Rectal smooth muscle tissue (tissue), 1 donor: Measurements from ENCODE around the gene SCAPER.
"Not testable (repeated sequence)": the region's sequence is repeated elsewhere in the genome, so short reads cannot be mapped to it uniquely, and the experiment has no call there.

Source experiments
- H3K27ac ChIP-seq: one replicate; pipeline ENCODE4 v1.7.0; 2013; ENCODE audit warnings: low read depth, low read length, inconsistent platforms
- H3K27me3 ChIP-seq: one replicate; pipeline ENCODE4 v1.7.0; 2013; ENCODE audit warnings: low read length; ENCODE audit not compliant: control insufficient read depth, insufficient read depth
- H3K36me3 ChIP-seq: one replicate; pipeline ENCODE4 v1.7.0; 2013; ENCODE audit warnings: low read length; ENCODE audit not compliant: control insufficient read depth, insufficient read depth
- H3K4me1 ChIP-seq: one replicate; pipeline ENCODE4 v1.7.0; 2013; ENCODE audit warnings: low read length; ENCODE audit not compliant: control insufficient read depth, insufficient read depth
- H3K4me3 ChIP-seq: one replicate; pipeline ENCODE4 v1.7.0; 2013; ENCODE audit warnings: low read length
- H3K9ac ChIP-seq: one replicate; pipeline ENCODE4 v1.7.0; 2013; ENCODE audit warnings: low read length

The SCAPER gene

DNA sequence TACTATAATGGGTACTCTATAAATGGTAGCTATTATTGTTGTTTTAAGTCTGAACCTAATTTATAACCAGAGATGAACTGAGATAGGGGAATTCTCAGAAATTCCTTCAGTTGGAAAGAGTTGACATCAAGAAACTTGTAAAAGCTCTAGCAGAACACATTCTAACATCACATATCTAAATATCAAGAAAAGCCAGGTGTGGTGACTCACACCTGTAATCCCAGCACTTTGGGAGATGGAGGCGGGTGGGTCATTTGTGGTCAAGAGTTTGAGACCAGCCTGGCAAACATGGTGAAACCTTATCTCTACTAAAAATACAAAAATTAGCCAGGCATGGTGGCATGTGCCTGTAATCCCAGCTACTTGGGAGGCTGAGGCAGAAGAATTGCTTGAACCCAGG is 472.1 kb downstream of the SCAPER start:
- H3K27ac ChIP-seq, H3K4me1 ChIP-seq, H3K27me3 ChIP-seq, H3K4me3 ChIP-seq, H3K36me3 ChIP-seq, H3K9ac ChIP-seq: not testable (repeated sequence)

DNA sequence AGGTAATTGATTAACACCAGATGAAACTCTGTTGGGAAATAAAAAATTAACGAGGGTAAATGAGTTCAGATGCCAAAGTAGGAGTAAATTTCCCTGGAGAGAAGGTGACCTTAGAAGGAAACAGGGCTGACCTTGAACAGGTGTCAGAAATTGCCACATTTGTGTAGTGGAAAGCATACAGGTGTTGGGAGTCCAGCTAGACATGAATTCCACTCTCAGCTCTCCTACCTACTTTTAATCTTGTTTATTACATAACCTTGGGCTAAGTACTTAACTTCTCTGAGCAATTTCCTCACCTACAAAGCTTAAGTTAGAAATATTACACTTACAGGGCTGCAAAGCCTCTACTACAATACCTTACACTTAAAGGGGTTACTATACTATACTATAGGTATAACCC is 472.5 kb downstream of the SCAPER start:
- Histone ChIP-seq H3K4me1 (no peaks in the 10 kb centered on the region), H3K9ac (no peak overlapping the region), H3K27ac (no peak overlapping the region), H3K36me3 (no peaks in the 10 kb centered on the region), H3K4me3 (no peak overlapping the region), H3K27me3 (no peaks in the 10 kb centered on the region)

DNA sequence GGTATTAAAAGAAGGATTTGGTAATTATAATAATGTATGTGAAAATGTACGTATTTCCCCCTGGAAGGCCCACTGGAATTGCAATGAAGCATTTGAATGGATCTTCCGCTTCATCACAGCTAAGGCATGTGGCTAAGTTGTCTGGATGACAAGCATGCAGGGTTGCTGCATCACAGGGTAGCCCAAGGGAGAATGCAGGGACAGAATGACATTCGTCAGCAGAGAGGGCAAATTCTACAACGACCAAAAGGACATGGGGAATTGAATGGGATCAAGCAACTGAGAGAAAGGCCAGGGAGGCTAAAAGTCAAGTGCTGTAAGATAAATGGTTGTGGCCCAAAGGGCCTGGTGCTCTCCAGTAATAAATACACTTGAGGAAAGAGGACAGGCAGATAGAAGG is 473.2 kb downstream of the SCAPER start:
- Histone ChIP-seq H3K36me3 (no peaks in the 10 kb centered on the region), H3K27ac (no peak overlapping the region), H3K9ac (no peak overlapping the region)

DNA sequence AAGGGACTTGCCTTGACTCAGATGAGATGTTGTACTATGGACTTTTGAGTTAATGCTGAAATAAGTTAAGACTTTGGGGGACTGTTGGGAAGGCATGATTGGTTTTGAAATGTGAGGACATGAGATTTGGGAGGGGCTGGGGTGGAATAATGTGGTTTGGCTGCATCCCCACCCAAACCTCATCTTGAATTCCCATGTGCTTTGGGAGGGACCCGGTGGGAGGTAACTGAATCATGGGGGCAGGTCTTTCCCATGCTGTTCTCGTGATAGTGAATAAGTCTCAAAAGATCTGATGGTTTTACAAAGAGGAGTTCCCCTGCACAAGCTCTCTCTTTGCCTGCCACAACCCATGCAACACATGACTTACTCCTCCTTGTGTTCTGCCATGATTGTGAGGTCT is 474.4 kb downstream of the SCAPER start:
- H3K27ac ChIP-seq, H3K4me3 ChIP-seq, H3K36me3 ChIP-seq, H3K27me3 ChIP-seq, H3K4me1 ChIP-seq, H3K9ac ChIP-seq: not testable (repeated sequence)

More for the DNA sequence above, 473.2 kb downstream of the SCAPER start:
- H3K27me3 ChIP-seq: no peaks in the 10 kb centered on the region
- H3K4me3 ChIP-seq: no peak overlapping the region
- no peaks in the 10 kb centered on the region for H3K4me1 ChIP-seq

DNA sequence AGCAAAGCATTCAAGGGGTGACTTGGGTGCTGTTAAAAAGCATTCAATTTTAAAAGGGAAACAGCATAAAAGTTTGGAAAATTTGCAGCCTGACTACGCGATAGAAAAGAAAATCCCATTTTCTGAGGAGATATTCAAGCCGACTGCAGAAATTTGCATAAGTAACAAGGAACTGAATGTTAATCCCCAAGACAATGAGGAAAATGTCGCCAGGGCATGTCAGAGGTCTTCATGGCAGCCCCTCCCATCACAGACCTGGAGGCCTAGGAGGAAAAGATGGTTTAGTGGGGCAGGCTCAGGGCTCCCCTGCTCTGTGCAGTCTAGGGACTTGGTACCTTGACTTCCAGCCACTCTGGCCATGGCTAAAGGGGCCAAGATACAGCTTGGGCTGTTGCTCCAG is 475.5 kb downstream of the SCAPER start:
- Histone ChIP-seq H3K27me3 (no peaks in the 10 kb centered on the region), H3K36me3 (no peaks in the 10 kb centered on the region), H3K27ac (no peak overlapping the region), H3K4me1 (no peaks in the 10 kb centered on the region), H3K9ac (no peak overlapping the region), H3K4me3 (no peak overlapping the region)

DNA sequence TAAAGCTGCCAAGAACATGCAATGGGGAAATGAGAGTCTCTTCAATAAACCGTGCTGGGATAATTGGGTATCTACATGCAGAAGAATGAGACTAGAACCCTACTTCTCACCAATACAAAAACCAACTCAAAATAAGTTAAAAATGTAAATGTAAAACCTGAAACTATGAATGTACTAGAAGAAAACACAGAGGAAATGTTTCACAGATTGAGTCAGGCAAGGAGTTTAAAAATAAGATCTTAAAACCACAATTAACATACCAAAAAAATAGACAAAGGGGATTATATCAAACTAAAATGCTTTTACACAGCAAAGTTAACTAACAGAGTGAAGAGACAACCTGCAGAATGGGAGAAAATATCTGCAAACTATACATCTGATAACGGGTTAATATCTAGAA is 478.2 kb downstream of the SCAPER start:
- no peak overlapping the region for H3K9ac ChIP-seq
- no peak overlapping the region for H3K27ac ChIP-seq
- H3K27me3 ChIP-seq: no peaks in the 10 kb centered on the region
- no peaks in the 10 kb centered on the region for H3K36me3 ChIP-seq
- no peak overlapping the region for H3K4me3 ChIP-seq
- no peaks in the 10 kb centered on the region for H3K4me1 ChIP-seq

DNA sequence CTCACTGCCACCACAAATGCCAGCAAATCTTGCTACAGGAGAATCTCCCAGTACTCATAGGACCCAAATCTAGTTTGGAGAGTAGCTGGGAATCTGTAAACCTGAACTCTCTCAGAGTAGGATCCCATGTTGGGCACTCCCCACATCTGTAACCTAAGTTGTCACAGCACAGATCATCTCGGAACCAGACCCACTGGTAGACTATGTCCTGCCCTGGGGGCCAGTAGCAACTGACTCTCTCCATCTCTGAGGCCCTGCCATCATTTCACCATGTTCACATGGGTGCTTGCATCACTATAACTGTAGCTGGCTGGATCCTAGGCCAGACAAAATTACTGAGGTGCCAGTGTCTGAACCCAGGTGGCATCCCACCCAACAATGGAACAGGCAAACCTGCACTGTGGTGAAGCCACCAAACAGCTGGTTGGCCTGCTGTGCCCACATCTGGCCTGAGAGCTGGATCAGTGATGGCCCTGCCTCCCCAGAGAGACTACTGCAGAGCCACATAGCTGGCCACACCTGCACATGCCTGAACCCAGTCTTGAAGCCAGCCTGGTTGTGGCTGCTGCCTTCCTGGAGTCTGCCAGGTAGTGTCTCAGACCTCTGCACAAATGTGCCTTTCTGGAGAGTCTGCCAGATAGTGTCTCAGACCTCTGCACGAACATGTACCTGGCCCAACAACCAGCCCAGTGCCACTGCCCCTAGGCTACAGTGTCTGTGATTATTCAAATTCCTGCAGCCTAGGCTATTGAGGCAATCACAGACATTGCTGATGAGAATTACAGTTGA is 486.6 kb downstream of the SCAPER start:
- H3K36me3 ChIP-seq: no peaks in the 10 kb centered on the region
- H3K9ac ChIP-seq: no peak overlapping the region
- no peaks in the 10 kb centered on the region for H3K4me1 ChIP-seq
- H3K27ac ChIP-seq: no peak overlapping the region
- H3K27me3 ChIP-seq: no peaks in the 10 kb centered on the region
- H3K4me3 ChIP-seq: no peak overlapping the region

DNA sequence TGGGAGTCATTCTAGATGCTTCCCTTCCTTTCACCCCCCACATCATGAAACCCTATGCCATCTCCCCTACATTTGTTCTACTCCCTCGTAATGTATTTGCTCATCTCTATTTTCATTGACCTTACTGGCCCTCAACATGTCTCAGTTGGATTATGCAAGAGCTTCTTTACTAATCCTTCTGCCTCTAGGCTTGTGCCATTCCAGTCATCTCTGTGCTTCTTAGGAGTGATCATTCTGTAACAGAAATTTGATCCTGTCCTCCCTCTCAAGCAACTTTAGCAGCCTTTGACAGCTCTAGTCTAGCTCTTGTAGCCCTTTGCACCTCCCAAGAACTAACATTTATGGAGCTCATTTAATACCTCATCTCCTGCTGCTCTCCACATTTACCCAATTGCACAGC is 503.9 kb downstream of the SCAPER start:
- H3K36me3 ChIP-seq: no peaks in the 10 kb centered on the region
- H3K27ac ChIP-seq: no peak overlapping the region
- no peak overlapping the region for H3K4me3 ChIP-seq
- no peak overlapping the region for H3K9ac ChIP-seq
- no peaks in the 10 kb centered on the region for H3K27me3 ChIP-seq
- H3K4me1 ChIP-seq: no peaks in the 10 kb centered on the region

DNA sequence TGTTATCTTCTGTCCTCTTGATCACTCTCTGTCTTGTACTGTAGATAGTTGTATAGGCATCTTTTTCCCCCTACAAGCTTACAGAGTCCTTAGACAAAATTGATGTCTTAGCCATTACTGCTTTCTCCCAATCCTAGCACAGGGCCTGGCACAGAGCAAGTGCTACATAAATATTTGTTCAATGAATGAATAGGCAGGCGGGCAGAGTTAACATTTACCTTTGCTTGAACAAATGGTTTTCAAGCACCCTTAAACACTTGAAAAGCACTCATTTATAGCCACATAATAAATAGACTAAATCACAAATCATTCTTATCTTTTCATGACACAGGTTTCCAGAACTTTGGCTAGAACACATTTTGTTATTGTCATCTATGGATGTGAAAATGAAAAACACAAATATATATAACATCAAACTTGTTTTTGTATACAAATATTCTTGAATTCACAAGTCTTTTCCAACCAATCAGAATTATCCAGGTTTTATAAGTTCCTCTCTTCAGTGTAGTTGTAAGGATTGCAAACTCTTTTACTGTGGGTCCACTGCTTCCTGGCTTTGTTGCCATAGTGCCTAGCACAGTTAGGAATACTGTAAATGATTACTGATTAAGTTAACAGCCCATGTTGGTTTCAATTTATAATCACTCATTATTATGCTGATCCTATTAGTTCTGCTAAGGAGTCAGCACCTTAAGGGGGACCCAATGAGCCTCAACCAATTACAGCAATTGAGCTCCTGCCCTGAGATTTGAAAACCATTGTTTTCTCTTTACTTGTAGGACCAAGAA is 506.6 kb downstream of the SCAPER start:
- no peak overlapping the region for H3K9ac ChIP-seq
- H3K27ac ChIP-seq: no peak overlapping the region
- H3K27me3 ChIP-seq: no peaks in the 10 kb centered on the region
- no peaks in the 10 kb centered on the region for H3K4me1 ChIP-seq
- no peaks in the 10 kb centered on the region for H3K36me3 ChIP-seq
- H3K4me3 ChIP-seq: no peak overlapping the region

DNA sequence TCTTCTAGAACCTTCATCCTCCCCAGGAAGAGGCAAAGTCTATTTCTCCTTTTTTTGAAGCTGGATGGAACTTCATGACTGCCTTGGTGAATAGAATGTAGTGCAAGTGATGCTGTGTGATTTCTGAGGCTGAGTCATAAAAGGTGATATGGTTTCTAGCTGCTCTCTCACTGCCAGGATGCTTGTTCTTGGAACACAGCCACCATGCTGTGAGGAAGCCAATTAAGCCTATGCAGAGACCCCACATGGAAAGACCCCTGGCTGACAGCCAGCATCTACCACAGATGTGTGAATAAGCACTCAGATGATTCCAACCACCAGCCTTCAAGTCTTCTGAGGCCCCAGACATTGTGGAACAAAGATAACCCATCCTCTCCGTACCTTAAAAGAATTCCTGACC is 511.5 kb downstream of the SCAPER start:
- Histone ChIP-seq H3K36me3 (no peaks in the 10 kb centered on the region), H3K9ac (no peak overlapping the region), H3K4me3 (no peak overlapping the region), H3K27me3 (no peaks in the 10 kb centered on the region), H3K27ac (no peak overlapping the region), H3K4me1 (no peaks in the 10 kb centered on the region)

DNA sequence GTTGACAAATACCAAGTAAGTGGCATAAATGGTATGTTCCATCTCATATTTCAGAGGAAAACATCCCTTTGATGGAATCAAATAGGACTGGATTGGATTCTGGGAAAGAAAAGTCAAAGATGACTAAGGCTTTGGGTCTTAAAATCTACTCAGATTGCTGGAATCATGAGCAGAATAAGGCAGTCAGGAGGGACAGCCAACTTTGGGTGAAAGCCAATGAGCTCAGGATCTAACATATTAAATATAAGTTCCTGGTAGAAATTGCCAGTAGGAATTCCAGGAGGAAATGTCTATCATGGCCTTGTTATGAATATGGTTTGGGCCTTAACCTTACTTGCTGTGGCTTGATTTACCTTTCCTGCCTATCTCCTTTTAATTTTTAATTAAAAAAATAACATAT is 513.3 kb downstream of the SCAPER start:
- no peak overlapping the region for H3K9ac ChIP-seq
- H3K4me3 ChIP-seq: no peak overlapping the region
- no peak overlapping the region for H3K27ac ChIP-seq
- no peaks in the 10 kb centered on the region for H3K27me3 ChIP-seq
- H3K4me1 ChIP-seq: no peaks in the 10 kb centered on the region
- no peaks in the 10 kb centered on the region for H3K36me3 ChIP-seq

DNA sequence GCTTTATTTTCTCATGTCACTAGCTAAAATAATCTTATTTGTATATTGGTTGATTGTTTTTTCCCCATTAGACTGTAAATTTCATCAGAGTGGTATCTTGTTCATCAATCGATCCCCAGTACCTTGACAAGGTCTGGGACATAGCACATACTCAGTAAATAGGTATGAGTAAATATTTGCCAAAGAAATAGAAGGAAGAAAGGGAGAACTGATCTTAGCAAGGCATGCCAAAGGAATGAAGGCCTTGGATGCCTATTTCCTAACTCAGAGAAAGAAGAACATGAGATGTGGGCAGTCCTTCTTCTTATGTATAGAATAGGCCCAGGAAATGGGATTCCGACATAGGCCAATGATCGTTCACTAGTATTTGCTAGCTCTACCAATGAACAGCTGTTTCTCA is 513.8 kb downstream of the SCAPER start:
- no peak overlapping the region for H3K4me3 ChIP-seq
- H3K4me1 ChIP-seq: no peaks in the 10 kb centered on the region
- H3K27ac ChIP-seq: no peak overlapping the region
- H3K27me3 ChIP-seq: no peaks in the 10 kb centered on the region
- H3K36me3 ChIP-seq: no peaks in the 10 kb centered on the region
- no peak overlapping the region for H3K9ac ChIP-seq

DNA sequence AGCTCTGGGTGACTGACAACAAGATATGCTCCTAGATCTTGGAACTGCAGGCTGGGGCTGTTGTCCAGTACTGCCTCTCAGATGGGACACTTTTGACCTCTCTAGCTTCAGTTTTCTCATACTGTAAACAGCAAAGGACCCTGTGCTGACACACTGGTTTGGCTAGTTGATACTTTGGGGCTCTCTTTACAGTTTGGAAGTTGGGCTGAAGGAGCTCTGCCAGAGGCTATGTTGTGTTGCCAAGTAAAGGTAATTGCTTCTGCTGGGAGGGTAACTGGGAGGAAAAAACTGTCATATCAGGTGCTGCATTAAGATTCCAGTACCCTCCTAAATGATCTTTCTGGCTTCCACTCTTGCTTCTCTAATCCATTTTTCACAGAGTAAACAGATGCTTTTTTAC is 514.6 kb downstream of the SCAPER start:
- no peak overlapping the region for H3K27ac ChIP-seq

More for the DNA sequence above, 514.6 kb downstream of the SCAPER start:
- Histone ChIP-seq H3K27me3 (no peaks in the 10 kb centered on the region), H3K4me3 (no peak overlapping the region), H3K4me1 (no peaks in the 10 kb centered on the region), H3K9ac (no peak overlapping the region), H3K36me3 (no peaks in the 10 kb centered on the region)
